NCI-H2196 treated with DMSO at 0.1 percent for 48 hours (cell line): ENCODE data around the gene TMEM237.
A peak's percentile ranks its signal among the peaks of the same experiment; 100 is the strongest.

ENCODE experiments used
- DNase-seq: peaks from one replicate; lab custom pipeline; 2025; ENCODE audit not compliant: unreplicated experiment; lab: John Stamatoyannopoulos, UW

Gene TMEM237

DNA sequence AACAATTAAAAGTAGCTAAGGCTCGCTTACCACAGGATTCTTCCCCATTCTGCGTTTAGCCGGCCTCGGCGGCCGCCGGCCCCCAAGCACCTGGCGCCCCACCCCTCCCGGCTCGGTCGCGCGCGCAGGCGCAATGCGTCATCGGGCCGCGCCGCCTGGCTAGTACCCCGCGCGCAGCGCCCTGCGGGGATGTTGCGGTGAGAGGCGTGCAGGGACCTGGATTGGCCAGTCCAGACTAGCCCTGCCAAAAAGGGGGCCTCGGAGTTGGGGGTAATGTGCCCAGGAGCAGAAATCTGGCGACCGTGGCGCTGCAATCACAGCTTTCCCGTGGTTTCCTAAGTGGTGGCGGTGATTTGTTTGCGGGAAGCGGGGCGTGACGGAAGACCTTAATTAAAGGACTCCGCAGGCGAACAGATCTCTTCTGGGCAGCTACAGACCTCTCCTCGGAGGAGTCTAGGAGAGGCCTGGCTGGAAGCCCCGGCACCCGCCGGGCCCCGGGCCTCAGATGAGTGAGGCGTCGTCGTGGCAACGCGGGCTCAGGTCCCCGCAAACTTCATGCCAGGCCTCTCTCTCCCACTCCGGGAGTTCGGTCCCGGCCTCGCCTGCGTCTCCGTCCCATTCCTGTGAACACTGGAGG, 606 bp downstream of the TMEM237 start:
- DNase-seq: peak; percentile 81

DNA sequence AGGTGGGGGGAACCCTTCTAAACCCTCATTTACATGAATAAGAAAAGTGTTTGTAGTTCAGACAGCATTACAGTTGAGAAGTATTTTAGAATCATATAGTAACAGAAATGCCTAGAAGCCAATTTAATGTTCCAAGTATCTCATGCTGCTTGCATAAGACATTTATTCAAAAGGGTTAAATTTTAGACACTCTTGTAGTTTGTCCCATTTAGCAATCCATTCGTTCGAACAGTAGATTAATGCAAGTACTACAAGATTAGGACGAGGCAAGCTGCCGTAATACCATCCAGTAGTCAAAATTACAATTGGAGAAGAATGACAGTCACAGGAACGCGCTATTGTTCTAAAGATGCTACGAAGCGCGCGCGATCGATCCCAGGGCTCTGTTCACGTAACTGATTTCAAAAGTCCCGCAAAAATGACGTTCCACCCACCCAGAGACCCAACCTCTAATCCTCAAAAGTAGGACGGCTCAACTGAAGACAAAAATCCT, 1.2 kb downstream of the TMEM237 start:
- DNase-seq: peak; percentile 81

DNA sequence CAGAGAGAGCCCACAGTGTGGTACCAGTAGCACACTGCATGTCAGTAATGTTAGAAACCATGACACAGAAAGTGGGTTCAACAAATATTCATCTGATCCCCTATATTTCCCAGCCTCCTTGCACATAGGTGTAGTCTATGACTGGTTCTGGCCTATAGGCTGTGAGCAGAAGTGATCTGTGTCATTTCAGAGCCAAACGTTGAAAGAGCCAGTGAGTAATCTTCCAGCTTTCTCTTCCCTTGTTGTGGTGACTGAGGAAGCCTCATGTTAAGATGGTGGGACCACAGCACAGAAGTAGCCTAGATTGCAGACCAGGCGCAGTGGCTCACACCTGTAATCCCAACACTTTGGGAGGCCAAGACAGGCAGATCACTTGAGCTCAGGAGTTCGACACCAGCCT, 4.1 kb downstream of the TMEM237 start:
- DNase-seq: no peak

DNA sequence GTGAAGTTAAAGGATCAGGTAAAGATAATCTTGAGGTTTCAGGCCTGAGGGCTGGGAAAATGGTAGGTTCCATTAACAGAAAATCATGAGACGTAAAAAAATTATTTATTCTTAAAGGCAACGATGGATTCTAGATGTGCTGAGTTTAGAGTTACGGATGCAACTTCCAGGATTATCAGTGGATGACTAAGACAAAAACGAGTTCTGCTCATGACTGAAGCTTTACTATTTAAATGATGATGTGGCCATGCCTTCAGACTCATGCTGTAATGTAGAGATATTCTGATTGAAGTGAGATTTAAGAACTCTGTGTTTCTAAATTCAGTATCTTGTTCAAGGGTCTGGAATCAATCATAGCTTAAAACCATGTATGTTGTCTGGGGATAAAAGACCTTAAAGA, 5.0 kb downstream of the TMEM237 start:
- no peak for DNase-seq

DNA sequence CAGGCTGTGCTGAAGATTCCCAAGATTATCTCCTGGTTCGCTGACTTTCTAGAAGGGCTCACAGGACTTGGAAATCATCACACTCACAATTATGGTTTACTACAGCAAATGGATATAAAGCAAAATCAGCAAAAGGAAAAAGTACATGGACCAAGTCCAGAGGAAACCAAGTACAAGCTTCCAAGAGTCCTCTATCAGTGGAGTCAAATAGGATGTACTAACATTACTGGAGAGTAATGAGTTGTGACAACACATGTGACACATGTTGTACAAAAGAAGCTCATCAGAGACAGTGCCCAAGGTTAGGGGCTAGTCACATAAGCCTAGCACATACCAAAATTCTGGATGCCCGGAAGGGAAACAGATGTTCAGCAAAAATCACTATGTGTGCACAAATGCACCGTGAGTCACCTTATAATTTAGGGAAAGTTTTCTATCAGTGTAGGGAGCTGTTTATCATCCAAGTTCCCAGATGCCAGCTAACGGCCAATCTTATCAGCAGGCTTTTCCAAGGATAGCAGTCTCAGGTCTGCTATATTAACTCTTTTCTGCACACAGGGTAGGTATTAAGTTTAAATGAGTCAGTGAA, 9.5 kb downstream of the TMEM237 start:
- no peak for DNase-seq

DNA sequence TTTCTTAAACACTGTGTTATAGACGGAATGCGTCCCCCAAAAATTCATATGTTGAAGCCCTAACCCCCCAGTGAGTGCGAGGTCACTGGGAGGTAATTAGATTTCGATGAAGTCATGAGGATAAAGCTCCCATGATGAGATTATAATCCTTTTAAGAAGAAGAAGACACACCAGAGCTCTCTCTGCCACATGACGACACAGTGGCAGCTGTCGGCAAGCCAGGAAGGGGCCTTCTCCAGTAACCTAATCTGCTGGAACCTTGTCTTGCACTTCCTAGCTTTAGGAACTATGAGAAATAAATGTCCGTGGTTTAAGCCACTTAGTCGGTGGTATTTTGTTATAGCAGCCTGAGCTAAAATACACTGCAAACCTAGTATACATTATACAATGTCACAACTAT, 12.3 kb downstream of the TMEM237 start:
- DNase-seq: no peak

DNA sequence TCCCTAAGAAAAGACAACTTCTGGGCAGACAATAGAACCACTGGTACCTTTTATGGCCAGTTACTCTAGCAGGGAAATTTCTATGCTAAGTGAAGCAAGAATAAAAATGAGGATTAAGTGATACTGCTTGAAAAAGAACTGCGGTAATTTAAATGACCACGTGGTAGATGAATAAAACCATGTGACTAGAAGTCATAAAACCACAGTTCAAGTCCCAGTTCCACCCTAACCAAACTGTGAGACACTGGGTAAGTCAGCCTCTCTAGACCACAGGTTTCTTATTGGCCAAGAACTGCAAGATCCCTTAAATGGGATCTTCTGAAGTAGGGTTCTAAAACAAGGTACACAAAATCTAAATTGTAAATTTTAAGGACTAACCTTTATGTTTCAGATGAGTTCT, 12.7 kb downstream of the TMEM237 start:
- no peak for DNase-seq

DNA sequence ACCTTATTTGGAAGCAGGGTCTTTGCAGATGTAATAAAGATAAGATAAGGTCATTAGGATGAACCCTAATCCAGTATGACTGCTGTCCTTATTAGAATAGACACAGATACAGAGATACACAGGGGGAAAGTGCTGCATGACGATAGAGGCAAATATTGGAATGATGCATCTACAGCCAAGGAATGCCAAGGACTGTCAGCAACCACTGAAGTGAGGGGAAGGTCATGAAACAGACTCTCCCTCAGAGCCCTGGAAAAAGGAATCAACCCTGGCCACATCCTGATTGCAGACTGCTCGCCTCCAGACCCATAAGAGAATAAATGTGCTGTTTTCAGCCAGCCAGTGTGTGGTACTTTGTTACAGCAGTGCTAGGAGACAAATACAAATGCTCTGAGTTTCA, 14.8 kb downstream of the TMEM237 start:
- no peak for DNase-seq

DNA sequence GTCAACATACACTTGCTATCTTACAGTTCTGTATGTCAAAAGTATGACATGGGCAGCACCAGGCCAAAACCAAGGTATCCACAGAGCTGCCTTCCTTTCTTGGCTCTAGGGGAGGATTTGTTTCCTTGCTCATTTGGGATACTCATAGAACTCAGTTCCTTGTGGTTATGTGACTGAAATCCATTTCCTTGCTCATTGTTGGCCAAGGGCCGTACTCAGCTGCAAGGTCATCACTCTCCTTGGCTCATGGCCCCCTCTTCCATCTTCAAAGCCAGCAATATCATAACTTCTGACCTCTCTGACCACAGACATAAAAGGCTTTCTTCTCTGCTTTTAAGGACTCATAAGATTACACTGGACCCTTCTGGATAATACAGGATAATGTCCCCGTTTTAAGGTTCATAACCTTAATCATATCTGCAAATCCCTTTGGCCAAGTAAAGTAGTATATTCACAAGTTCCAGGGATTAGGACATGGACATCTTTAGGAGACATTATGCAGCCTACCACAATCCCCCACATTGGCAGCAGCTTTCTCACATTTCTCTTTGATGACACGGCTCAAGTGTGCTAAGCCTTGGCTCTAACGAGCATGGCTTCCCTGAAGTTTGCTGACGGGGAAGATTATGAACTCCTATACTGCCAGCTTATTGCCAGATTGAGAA, 20.9 kb downstream of the TMEM237 start:
- no peak for DNase-seq

DNA sequence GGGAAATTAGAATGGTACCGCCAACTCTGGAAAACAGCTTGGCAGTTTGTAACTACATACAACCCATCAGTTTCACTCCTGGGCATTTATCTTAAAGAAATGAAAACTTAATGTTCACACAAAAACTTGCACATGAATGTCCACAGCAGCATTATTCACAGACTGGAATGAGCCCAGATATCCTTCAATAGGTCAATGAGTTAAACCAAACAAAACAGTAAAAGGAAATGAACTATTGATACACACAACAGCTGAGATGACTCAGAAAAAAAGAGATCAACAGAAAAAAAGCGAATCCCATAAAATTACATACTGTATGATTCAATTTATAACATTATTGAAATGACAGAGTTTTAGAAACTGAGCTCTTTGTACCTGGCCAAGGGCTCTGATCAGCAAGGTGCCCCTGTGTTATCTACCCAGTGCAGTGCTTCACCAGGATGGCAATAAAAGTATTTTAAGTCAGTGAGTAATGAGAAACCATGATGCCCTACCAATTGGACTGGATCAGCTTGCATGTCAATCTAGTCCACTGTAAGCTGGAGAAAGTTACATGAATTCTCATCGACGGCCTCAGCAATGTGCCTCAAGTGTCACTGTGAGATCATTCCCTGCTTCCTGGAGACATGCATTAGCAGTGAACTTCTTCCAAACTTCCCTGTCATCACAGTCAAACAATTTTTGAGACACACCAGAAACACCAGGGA, 21.9 kb downstream of the TMEM237 start:
- DNase-seq: no peak

DNA sequence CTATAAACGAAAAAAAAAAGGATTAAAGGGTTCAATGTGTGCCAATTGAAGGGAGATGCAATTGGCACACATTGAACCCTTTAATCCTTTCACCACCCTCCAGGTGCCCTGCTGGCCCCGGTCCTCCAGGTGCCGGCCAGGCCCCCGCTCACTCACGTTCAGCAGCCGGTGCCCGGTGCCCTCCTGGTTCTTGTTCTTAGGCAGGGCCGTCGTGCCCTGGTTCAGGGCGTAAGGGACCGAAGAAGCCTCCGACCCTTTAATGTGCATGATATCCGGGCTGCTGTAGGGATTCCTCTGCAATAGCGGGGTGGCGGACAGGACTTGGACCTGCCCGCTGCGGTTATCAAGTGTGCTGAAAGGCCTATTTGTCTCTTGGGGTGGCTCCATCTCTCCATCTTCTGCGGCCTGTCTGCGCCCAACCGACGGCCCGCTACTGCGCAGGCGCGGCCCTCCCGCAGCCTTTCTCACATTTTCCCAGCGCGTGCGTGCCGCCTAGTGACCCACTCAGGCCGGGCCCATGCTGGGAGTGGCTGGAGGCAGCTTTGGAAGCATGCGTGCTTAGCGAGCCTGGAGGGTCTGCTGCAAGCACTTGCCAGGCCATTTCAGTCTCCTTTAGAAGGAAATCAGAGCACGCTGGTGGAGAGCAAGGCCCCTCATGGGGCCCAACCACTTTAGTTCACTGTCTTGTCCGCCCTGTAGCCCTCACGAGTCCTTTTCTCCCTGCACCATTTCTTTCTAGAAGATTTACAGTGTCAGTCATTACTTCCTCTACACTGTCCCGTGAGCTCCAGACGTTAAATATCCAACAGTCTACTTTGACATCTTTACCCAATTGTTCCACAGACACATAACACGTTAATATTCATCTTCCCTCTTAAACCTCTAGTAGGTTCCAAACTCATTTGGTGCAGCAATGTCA, 24.3 kb downstream of the TMEM237 start:
- no peak for DNase-seq

- no peak for DNase-seq
Observed at GRCh38 chr2:201608021-201608420, 35.3 kb downstream of the TMEM237 start.

- DNase-seq: no peak
Observed at GRCh38 chr2:201607568-201607967, 35.7 kb downstream of the TMEM237 start.

DNA sequence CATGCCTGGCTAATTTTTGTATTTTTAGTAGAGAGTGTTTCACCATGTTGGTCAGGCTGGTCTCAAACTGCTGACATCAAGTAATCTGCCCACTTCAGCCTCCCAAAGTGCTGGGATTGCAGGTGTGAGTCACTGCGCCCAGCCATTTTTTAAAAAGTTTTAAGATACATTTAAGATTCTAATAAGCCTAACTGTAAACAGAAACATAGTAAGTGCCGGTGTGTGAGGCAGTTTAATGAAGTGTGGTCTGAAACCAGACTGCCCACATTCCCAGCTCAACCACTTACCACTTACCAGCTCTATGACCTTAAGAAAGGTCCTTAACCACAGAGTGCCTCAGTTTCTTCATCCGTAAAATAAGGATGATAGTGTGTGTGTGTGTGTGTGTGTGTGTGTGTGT, 42.4 kb downstream of the TMEM237 start:
- no peak for DNase-seq

- no peak for DNase-seq
Observed at GRCh38 chr2:201597397-201597796, 45.9 kb downstream of the TMEM237 start.

DNA sequence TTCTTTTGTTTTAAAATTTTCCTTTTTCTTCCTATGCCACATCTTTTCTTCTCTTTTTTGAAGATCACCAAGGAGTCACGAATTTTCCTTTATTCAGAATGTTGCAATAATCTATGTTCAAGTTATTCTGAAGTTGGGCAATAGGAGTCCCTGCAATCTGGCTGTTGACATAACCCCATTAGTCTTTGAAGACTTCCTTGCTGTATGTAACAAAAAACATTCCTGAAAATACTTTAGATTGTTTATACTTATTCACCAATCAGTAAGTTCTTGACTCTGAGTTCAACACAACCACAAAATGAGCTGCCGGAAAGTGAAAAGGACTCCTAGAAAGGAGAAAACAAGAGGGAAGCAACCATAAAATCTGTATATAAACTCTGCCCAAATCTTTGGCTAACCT, 62.8 kb downstream of the TMEM237 start:
- DNase-seq: no peak

- DNase-seq: no peak
Observed at GRCh38 chr2:201579536-201579935, 63.8 kb downstream of the TMEM237 start.

DNA sequence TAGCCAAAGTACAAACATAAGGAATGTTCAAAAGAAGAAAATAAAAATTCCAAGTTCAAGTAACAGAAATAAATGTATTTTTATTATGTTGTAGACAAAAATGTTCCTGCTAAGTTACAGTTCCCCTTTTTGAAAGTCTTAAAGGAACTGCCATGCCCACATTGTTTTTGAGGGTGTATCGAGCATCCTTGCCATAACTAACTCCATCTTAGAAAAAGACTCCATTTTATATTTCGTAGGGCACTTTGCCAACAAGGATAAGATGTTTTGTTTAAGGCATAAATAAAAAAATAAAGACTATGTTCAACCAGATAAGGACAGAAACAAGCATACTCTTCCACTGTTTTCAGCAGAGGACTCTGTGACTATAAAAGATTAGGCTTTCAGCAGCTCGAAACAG, 67.3 kb downstream of the TMEM237 start:
- DNase-seq: no peak

GRCh38 chr2:201574766-201575165, 68.5 kb downstream of the TMEM237 start:
- DNase-seq: no peak

GRCh38 chr2:201572846-201573508, 70.3 kb downstream of the TMEM237 start:
- no peak for DNase-seq
